ENCODE data around the gene IFITM2.
"Not testable (repeated sequence)": the region's sequence is repeated elsewhere in the genome, so short reads cannot be mapped to it uniquely, and the experiment has no call there.

Gene IFITM2

GRCh38 chr11:340539-341512, 33.2 kb downstream of the IFITM2 start:
- no peak for DNase-seq (ENCODE audit: low spot score)

DNA sequence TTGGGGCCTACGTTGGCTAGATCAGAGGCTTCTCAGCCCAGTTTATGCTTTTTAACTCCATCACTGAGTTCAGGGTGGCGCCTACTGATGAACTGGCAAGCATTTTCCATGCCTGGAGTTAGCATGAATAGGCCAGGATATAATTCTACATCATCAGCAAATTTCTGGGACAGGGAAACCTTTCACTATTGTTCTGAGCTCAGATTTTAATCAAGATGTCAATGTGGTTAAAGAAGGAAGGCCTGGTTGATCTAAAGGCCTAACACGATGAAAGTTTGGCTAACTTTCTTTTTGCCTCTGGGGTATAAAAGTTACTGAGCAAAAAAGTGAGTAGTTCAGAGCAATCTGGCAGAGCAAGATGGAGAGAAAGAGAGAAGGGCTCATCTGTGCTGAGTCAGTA, 34.7 kb downstream of the IFITM2 start:
- DNase-seq (ENCODE audit: low spot score), result no peak

- no peak for DNase-seq (ENCODE audit: low spot score)
Measured at GRCh38 chr11:344836-345578, 37.4 kb downstream of the IFITM2 start.

DNA sequence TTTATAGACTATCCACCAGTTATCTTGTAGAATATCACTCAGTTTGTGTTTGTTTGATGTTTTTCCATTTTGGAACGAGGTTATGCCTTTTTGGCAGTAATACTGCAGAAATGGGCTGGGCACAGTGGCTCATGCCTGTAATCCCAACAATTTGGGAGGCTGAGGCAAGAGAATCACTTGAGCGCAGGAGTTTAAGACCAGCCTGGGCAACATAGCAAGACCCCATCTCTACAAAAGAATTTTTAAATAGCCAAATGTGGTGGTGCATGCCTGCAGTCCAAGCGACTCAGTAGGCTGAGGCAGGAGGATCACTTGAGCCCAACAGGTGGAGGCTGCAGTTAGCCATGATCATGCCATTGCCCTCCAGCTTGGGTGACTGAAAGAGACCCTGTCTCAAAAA, 38.9 kb downstream of the IFITM2 start:
- DNase-seq (ENCODE audit: low spot score), result no peak

DNA sequence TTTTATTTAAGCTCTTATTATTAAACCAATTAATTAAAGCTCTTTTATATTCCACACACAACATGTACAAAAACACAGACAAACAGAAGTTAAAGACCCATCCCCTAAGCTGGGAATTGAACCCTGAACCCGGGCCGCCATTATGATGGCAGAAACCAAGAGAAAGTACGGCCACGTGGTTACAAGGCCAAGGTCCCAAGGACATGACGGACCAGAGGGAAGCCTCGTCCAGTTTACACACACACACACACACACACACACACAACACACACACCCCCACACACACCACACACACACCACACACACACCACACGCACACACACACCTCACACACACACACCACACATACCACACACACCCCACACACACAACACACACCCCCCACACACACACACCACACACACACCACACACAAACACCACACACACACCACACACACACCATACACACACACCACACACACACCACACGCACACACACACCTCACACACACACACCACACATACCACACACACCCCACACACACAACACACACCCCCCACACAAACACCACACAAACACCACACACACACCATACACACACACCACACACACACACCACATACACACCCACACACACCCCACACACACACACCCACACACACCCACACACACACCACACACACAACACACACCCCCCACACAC, 41.8 kb downstream of the IFITM2 start:
- DNase-seq (ENCODE audit: low spot score), result not testable (repeated sequence)

DNA sequence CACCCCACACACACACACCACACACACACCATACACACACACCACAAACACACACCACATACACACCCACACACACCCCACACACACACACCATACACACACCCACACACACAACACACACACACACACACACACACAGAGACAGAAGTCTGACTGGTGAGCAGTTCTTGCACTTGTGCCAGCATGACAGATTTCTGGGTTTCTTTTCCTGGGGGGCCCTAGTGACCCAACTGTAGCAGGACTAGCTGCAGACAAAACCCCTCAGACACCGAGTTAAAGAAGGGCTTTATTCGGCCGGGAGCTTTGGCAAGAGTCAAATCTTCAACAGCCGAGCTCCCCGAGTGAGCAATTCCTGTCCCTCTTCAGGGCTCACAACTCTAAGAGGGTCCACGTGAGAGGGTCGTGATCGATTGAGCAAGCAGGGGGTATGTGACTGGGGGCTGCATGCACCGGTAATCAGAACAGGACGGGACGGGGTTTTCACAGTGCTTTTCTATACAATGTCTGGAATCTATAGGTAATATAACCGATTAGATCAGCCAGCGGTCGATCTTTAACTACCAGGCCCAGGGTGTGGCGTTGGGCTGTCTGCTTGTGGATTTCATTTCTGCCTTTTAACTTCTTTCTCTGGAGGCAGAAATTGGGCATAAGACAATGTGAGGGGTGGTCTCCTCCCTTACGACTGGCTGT, 42.6 kb downstream of the IFITM2 start:
- DNase-seq (ENCODE audit: low spot score), result not testable (repeated sequence)

GRCh38 chr11:350723-351255, 43.2 kb downstream of the IFITM2 start:
- DNase-seq (ENCODE audit: low spot score), result no peak

GRCh38 chr11:351411-351810, 43.8 kb downstream of the IFITM2 start:
- DNase-seq (ENCODE audit: low spot score), result no peak

DNA sequence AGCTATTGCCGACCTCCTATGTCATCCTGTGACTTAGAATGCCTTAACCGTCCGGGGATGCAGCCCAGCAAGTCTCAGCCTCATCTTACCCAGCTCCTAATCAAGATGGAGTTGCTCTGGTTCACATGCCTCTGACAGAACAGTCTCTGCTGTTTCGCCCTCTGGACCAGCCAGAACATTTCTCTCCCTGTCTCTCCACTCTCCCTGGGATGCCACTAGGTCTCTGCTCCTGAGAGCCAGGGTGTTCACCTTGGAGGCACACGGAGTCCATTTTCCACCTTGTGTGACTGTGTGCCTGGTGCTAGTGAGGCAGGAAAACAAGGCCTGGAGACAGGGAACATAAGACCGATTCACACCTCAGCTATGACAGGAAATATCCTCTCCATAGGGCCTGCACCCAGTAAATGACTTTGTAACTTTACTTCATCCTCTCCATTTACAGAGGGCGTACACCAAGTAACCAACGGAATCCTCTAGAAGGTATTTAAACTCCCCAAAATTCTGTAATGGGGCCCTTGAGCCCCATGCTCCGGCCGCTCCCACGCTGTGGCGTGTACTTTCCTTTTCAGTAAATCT, 44.9 kb downstream of the IFITM2 start:
- no peak for DNase-seq (ENCODE audit: low spot score)

DNA sequence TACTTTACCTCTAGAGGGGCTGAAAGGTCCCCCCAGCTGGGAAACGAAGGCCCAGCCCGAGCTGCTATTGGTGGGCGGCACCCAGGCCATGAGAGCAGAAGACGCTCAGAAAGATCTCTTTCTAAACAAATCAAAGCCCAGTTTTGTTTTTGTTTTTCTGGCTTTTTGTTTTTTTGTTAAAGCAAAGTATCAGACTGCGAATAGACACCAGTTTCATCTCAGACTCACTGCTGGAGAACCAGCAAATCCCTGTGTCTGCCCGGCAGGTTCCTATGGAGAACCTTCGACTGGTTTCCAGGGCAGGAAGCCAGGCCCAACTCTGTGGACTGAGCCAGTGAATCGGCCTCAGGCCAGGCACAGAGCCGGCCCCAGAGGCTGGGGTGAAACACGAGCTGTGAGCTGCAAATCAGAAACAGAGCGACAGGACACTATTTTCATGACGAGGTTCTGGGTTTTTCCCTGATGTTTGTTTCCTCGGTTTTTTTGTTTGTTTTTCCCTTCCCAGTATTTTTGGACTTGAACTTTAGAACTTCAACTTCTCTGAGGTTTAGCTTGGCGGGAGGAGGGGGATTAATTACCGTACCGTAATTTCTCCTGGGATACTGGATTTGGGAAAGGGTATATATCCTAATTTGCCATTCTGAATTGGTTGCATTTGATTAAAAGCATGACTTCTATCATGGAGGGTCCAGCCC, 45.7 kb downstream of the IFITM2 start:
- DNase-seq (ENCODE audit: low spot score), result no peak

- DNase-seq (ENCODE audit: low spot score), result peak; percentile 73
Measured at GRCh38 chr11:355581-356458, 48.2 kb downstream of the IFITM2 start.

DNA sequence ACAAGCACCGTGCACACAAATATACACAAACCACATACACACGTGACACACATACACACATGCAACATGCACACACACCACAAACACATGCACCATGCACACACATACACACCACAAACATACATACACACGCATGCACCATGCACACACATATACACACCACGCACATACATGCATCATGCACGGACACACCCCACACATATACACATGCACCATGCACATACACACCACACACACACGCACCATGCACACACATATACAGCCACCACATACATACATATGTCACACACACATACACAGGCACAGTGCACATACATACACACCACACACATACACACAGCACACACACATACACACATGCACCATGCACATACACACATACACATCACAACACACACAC, 49.0 kb downstream of the IFITM2 start:
- DNase-seq (ENCODE audit: low spot score), result no peak

DNA sequence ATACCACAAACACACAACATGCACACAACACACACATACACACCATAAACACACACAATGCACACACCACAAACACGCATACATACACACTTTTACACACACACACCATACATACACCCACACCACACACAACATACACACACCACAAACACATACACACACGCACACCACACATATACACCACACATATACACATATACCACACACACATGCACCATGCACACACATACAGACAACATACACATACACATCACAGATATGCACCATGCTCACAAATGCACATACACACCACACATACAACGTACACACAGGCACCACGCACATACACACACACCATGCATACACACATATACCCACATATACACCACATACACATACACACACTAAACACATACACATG, 50.0 kb downstream of the IFITM2 start:
- no peak for DNase-seq (ENCODE audit: low spot score)

- DNase-seq (ENCODE audit: low spot score), result no peak
Measured at GRCh38 chr11:358129-358800, 50.6 kb downstream of the IFITM2 start.

Measured in SK-N-DZ (cell line).